ENCODE measurements around the gene ISLR2.
"Not testable (repeated sequence)": the region's sequence is repeated elsewhere in the genome, so short reads cannot be mapped to it uniquely, and the experiment has no call there.

ISLR2 gene, protein sequence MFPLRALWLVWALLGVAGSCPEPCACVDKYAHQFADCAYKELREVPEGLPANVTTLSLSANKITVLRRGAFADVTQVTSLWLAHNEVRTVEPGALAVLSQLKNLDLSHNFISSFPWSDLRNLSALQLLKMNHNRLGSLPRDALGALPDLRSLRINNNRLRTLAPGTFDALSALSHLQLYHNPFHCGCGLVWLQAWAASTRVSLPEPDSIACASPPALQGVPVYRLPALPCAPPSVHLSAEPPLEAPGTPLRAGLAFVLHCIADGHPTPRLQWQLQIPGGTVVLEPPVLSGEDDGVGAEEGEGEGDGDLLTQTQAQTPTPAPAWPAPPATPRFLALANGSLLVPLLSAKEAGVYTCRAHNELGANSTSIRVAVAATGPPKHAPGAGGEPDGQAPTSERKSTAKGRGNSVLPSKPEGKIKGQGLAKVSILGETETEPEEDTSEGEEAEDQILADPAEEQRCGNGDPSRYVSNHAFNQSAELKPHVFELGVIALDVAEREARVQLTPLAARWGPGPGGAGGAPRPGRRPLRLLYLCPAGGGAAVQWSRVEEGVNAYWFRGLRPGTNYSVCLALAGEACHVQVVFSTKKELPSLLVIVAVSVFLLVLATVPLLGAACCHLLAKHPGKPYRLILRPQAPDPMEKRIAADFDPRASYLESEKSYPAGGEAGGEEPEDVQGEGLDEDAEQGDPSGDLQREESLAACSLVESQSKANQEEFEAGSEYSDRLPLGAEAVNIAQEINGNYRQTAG

GRCh38 chr15:74130155-74130848, at the start of gene ISLR2:
Gene ISLR2 (plus strand): TSS chr15:74130586. CDS start chr15:74132755, 2,169 bp downstream.
- DNase-seq (ENCODE audit: low read depth in 2 of 3, low spot score in 1 of 3), result no peak

DNA sequence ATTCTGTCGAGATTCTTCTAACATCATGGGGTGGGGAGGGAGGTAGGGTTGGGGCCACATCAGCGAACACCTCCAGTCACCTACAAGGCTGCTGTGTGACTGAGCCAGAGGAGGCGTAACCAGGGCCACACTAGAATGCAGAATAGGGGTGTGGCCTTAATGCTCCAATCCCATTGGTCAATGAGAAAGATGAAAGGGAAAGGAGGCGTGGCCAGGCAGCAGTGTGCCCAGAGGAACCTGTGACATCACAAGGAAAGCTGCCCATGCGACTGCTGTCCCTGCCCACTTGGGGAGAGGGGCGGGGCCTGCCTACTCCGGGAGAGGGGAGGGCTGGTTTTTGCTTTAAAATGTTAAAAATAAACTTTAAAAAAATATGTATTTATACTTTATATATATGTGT, 47.9 kb upstream of the ISLR2 start, which contains the start of gene GOLGA6A:
Gene GOLGA6A (minus strand): TSS at position 101 of the 400 bp plus-strand sequence. CDS start 41 bp downstream, at position 60.
- not testable (repeated sequence) for DNase-seq (ENCODE audit: low read depth in 2 of 3, low spot score in 1 of 3)

DNA sequence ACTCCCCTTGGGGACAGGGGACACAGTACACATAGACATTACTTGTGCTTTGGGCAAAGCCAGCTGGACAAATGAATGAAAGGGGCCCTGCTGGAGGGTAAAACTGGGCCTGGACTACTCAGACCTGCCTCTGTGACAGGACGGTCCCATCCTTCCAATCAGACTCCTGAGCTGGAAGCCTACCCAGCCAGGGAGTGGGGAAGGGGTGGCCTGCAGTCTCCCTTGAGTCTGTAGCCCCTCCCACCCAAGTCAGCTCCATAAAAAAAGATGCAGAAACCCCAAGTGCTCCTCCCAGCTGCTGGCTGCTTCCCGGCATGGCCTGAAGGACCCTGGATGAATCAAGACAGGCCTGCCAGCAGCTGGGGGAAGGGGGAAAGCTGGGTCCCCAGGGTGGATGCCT, 35.8 kb upstream of the ISLR2 start:
- DNase-seq (ENCODE audit: low read depth in 2 of 3, low spot score in 1 of 3), result not testable (repeated sequence)

DNA sequence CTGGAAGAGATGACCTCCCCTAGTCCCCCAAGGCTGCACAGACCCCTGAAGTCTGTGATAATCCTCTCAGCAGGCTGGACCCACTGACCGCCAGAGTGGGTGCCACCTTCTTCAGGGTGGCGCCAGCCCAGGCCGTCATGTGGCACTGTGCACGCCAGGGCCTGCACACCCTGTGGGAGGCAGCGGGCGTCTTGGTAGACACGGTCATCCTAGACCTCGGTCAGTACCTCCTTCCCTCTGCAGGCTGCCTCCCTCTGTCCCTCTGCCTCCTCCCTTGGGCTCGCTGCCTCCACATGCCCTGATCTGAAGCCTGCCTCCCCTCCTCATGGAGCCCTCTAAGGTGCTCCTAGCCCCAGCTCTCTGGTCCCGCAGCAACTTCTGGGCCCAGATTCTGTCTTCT, 34.8 kb upstream of the ISLR2 start:
- DNase-seq (ENCODE audit: low read depth in 2 of 3, low spot score in 1 of 3), result not testable (repeated sequence)

- not testable (repeated sequence) for DNase-seq (ENCODE audit: low read depth in 2 of 3, low spot score in 1 of 3)
These were observed 33.5 kb upstream of the ISLR2 start for GRCh38 chr15:74096753-74097474.

- peak; percentile 75 to 84 (median 78) for DNase-seq (ENCODE audit: low read depth in 2 of 3, low spot score in 1 of 3)
These were observed 30.2 kb upstream of the ISLR2 start for GRCh38 chr15:74099963-74100733.

- no peak for DNase-seq (ENCODE audit: low read depth in 2 of 3, low spot score in 1 of 3)
These were observed 22.3 kb upstream of the ISLR2 start for GRCh38 chr15:74108111-74108510.

GRCh38 chr15:74108611-74109010, 21.8 kb upstream of the ISLR2 start:
- DNase-seq (ENCODE audit: low read depth in 2 of 3, low spot score in 1 of 3), result not testable (repeated sequence)

DNA sequence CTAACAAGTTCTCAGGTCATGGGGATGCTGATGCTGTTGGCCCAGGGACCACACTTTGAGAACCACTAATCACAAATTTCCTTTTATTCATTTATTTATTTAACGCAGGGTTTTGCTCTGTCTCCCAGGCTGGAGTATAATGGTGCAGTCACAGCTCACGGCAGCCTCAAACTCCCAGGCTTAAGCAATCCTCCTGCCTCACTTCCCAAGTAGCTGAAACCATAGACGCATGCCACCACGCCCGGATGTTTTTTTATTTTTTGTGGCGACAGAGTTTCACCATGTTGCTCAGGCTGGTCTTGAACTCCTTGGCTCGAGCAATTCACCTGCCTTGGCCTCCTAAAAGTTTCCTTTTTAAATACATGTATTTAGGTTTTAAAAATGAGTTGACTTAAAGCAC, 20.7 kb upstream of the ISLR2 start:
- DNase-seq (ENCODE audit: low read depth in 2 of 3, low spot score in 1 of 3), result no peak

GRCh38 chr15:74120426-74120825, 10.0 kb upstream of the ISLR2 start:
- no peak for DNase-seq (ENCODE audit: low read depth in 2 of 3, low spot score in 1 of 3)

GRCh38 chr15:74121039-74121438, 9.3 kb upstream of the ISLR2 start:
- no peak for DNase-seq (ENCODE audit: low read depth in 2 of 3, low spot score in 1 of 3)

DNA sequence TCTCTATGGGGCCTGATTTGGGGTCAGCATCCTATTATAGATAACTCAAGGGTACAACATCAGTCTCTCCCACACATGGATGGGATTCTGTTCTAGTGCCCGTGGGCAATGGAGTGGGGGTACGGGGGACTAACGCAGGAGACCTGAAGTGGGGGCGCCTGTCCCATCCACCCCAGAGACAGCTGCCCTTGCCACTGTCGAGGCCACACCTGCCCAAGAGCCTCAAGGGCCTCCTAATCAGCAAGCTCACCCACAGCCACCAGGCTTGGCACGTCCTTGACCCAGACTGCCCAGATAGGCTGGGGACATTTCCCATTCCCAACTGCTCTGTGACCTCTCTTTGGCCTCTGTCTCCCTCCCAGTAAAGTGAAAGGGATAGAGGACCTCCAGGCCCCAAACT, 8.5 kb upstream of the ISLR2 start:
- DNase-seq (ENCODE audit: low read depth in 2 of 3, low spot score in 1 of 3), result no peak

DNA sequence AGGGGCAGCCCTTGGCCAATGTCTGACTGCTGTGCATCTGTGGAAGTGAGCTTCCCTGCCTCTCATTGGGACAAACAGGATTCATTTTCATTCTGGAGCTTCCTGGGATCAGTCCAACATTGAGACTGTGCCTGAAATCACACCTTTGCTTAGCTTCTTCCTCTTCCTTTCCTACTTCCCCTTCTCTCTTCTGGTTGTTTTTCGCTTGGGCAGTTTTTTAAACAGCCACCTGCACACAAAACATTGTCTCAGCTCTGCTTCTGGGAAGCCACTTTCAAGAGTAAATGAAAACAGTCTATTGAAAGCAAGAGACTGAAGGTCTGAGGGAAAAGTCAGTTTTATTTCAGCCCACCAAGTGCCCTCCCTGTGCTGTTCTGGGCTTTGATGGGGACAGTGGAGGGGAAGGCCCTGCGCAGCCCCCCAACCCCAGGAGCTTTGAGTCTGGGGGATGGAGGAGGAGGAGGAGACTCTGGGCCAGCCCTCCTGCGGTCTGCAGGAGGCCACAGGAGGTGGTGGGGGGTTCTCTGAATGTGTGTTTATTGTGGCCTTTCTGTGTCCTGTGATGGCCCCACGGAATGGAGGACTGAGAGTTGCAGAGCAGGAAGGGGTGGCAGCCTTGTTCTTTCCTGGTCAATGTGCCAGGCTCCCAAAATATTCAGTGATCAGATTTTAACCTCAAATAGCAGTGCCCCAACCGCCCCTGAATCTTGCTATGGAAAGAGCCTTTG, 7.8 kb upstream of the ISLR2 start:
- no peak for DNase-seq (ENCODE audit: low read depth in 2 of 3, low spot score in 1 of 3)

GRCh38 chr15:74123131-74123429, 7.3 kb upstream of the ISLR2 start:
- DNase-seq (ENCODE audit: low read depth in 2 of 3, low spot score in 1 of 3), result no peak

DNA sequence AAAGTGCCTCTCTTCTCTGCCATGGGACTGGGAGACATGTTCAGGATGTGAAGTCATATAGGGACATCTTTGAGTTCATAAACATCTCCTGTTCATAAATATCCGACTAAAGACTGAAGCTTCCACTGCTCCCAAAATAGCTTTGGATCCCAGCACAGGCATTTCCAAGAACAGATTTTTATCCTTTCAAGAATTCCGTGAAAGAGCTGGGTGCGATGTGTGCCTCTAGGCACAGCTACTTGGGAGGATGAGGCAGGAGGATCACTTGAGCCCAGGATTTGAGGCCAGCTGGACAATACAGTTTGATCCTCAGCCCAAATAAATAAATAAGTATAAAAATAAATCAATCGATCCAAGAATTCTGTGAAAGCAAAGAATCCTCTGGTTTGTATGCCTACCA, 6.7 kb upstream of the ISLR2 start:
- DNase-seq (ENCODE audit: low read depth in 2 of 3, low spot score in 1 of 3), result no peak

DNA sequence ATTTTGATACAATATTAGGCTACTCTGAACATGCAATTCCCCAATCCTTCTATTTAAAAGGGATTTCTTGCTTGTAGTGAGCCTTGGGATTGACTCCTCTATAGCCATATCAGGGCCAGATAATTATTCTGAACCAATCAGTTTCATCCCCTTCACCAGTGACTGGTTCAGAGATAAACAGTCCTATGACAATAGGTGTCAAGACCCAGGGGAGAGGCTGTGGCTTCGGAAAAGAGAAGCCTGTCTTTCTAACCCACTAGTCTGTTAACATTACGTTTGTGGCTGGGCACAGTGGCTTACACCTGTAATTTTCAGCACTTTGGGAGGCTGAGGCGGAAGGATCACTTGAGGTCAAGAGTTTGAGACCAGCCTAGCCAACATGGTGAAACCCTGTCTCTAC, 6.2 kb upstream of the ISLR2 start:
- DNase-seq (ENCODE audit: low read depth in 2 of 3, low spot score in 1 of 3), result no peak

- no peak for DNase-seq (ENCODE audit: low read depth in 2 of 3, low spot score in 1 of 3)
These were observed 5.6 kb upstream of the ISLR2 start for GRCh38 chr15:74124759-74125158.

DNA sequence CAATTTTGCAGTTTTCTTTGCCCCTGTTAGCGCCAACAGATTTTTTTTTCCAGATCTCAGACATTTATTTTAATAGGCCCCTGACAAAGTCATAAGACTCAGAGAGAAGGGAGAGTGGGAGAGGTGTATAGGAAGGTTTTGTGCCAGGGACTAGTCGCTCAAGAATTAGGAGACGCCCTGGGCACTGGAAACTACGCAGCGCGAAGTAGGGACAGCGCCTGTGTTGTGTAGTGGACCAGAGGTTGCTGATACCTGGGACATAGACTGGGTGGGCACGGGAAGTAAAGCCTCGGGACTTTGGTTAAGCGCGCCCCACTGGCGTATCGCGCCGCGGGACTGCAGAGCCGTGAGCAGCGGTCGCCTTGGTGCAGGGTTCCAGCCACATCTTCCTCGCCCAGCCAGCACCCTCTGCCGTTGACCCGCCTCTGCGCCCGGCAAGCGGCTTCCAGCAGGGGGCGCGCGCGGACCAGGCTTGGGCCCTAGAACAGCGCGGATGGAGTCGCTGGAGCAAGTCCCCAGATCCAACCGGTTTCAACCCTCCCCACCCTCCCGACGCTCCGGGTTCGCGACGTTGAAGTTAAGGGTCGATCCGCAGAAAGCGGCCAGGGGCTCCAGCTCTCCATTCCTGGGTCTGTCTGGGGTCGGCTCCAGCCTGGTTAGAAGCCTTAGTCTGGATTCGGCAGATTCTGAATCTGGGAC, 3.0 kb upstream of the ISLR2 start:
- peak; percentile 81 to 87 (median 84) for DNase-seq (ENCODE audit: low read depth in 2 of 3, low spot score in 1 of 3)
